ENCODE measurements around the gene LBP.

DNA sequence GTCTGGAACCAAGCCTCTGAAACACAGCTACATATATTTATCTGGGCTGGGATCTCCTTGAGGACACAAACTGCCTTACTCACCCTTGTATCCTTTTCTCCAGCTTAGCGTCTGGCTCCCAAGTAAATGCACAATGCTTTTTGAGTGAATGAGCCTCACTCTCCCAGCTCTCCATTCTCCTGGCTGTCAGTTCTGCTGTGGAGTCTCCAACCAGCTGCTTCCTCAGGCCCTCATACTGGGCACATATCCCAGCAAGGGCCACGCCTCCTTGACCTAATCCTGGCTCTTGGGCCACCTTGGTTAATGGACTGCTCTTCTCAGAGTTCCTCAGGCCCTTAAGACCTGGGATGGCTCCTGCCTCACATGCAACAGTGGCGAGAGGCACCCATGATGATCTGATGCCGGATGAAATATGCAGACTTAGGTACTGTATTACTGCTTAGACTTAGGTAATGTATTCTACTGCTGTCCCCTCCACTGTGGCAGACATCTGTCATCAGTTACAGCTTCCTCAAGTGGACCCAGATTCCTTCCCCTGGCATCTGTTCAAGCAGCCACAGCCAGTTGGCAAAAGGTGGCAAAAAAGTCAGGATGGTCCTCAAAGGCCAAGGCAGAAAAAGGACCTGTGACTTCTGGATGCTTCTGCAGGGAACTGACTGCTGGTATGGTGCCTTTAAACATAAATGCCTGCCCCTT lies 72.4 kb downstream of the LBP start:
- TF ChIP-seq, protein P1, sequence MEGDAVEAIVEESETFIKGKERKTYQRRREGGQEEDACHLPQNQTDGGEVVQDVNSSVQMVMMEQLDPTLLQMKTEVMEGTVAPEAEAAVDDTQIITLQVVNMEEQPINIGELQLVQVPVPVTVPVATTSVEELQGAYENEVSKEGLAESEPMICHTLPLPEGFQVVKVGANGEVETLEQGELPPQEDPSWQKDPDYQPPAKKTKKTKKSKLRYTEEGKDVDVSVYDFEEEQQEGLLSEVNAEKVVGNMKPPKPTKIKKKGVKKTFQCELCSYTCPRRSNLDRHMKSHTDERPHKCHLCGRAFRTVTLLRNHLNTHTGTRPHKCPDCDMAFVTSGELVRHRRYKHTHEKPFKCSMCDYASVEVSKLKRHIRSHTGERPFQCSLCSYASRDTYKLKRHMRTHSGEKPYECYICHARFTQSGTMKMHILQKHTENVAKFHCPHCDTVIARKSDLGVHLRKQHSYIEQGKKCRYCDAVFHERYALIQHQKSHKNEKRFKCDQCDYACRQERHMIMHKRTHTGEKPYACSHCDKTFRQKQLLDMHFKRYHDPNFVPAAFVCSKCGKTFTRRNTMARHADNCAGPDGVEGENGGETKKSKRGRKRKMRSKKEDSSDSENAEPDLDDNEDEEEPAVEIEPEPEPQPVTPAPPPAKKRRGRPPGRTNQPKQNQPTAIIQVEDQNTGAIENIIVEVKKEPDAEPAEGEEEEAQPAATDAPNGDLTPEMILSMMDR (IDR thresholded peaks at IDR 0.05 in 8 of 11, conservative IDR thresholded peaks at IDR 0.05 in 3 of 11), result no peak
- TF ChIP-seq POLR2A (IDR thresholded peaks at IDR 0.05) (no peak), POLR2AphosphoS5 (IDR thresholded peaks at IDR 0.05) (peak in 1 of 3 donors; percentile 18)

Measured in spleen (tissue), 7 donors.